HG03135 (cell line): ENCODE results near the gene SLX4IP.

Experiments
- ATAC-seq: cut with Tn5 transposase; IDR thresholded peaks from one replicate; pipeline ENCODE4 v1.9.1; 2021; ENCODE audit warnings: mild to moderate bottlenecking, moderate library complexity; ENCODE audit not compliant: unreplicated experiment

SLX4IP gene

DNA sequence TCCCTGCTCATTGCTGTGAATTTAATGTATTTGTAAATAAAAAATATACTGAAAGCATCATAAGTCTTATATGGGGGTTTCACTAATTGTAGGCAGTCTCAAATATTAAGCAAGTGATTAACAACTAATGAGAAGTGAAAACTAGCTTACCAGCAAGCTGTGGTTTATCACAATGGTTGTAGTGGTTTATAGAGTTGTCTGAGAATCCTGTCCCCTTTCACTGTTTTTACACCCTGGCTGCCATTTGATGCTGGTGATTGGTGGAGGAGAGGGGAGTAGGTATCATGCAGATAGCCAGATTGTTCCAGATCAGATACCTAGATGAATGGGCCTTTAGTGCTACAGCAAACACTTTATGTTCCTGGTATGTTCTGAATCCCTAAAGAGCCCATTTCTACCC is 7.1 kb upstream of the SLX4IP start:
- no peak for ATAC-seq

DNA sequence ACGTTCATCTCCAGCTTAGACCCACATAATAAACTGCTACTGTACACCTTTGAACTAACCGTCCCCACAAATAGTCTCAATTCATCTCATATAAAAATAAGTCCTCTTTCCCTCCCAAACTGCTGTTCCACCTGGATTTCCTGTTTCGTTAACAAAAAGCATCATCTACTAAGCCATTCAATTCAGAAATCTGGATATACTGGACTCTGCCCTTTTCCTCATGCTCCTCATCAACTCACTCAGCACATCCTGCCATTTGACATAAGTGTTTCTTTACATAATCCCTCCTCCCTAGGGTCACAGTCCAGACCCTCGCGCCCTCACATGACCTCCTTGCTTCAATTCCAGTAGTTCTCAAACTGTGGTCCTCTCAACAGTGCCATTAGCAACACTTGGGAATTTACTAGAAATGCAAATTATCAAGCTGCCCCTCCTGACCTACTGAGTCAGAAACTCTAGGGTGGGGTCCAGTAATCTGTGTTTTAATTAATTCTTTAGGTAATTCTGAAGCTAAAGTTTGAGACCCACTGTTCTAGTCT is 5.6 kb upstream of the SLX4IP start:
- no peak for ATAC-seq

DNA sequence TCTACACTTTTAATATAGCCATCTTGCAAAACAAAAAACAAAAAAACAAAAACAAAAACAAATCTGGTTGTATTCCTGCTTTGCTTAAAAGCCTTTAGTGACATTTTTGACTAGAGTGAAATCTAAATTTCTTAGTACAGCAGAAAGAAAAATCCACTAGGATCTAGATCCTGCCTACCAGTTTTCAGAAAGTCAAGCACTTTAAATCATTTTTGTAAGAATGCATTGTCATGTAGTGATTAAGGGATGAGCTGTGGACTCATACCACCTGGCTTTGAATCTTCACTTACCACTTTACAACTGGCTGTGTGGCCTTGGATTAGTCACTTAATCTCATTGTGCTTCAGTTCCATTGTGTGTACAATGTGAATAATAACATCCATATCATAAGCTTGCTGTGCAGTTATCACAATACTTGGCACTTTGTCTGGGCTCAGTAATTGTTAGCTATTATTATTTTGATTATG is 5.1 kb upstream of the SLX4IP start:
- no peak for ATAC-seq

GRCh38 chr20:10430704-10431103 is 4.4 kb upstream of the SLX4IP start:
- no peak for ATAC-seq

DNA sequence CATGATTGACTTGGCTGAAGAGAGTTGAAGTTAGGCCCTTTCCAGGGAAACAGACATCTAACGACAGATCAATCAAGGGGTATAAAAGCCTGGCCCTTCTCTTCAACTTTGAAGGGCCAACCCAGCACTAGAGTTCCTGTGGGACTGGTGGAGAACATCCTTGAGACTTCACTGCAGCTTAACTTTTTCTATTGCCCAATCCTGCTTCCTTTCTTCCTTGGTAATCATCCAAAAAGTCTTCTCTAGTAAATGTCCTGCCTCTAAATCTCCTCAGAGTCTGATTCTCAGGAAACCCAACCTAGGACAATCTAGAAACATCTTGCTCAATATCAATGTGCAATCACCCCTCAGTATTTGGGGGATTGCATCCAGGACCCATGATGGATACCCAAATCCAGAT is 3.0 kb upstream of the SLX4IP start:
- ATAC-seq, result no peak

GRCh38 chr20:10433014-10433622 is 2.0 kb upstream of the SLX4IP start:
- ATAC-seq, result no peak

DNA sequence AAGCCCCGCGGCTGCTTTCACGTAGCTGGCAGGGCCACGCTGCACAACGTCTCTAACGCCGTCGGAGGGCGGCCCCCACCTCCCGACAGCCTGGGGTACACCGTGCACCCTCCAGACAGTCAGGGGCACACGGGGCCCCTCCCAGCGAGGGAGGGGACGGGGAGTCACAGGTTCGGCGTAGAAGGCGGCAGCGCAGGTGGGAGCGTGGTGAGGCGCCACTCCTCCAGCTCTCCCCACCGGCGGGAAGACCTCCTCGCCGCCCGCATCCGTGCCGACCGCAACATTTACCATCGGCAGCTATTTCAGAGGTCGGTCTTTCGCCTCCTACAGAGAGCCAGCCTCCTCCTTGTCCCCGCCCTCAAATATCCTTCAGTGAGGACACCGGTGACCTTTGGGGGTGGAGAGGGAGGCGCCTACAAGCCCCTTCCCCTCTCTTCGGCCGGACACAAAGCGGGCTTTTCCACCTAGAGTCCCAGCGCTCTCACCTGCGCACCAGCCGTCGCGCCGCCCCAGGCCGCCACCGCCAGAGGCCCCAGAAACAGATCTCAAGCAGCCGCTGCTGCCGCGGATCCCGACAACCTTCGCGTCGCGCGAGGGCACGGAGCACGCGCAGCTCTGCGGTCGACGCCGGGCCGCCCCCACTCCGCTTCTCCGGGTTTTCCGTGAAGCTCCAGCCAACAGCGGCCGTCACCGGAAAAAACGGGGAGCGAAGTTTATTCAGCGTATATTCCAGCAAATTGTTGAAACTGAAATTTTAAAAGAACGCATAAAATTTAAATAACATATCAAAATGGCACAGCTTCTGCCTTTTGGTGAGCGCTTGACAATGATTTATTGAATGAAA is 1.3 kb upstream of the SLX4IP start, which contains the start of gene MKKS:
MKKS (minus strand) TSS at position 600 of the 844 bp plus-strand sequence. CDS start 20,708 bp downstream, outside the sequence.
- ATAC-seq, result peak; percentile 58

- ATAC-seq, result peak; percentile 36
Measured at GRCh38 chr20:10434467-10434831, 656 bp upstream of the SLX4IP start.

- ATAC-seq, result no peak
Measured at GRCh38 chr20:10436053-10436699, 1.1 kb downstream of the SLX4IP start.

DNA sequence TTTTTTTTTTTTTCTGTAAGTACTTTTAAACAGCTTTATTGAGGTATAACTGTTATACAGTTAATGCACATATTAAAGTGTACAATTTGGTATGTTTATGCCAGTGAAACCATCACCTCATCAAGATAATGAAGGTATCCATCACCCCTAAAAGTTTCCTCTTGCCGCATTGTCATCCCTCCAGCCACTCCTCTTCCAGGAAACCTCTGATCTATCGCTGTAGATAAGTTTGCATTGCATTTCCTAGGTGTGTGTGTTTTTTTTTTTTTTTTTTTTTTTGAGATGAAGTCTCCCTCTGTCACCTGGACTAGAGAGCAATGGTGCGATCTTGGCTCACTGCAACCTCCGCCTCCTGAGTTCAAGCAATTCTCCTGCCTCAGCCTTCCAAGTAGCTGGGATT is 3.1 kb downstream of the SLX4IP start:
- ATAC-seq, result no peak

DNA sequence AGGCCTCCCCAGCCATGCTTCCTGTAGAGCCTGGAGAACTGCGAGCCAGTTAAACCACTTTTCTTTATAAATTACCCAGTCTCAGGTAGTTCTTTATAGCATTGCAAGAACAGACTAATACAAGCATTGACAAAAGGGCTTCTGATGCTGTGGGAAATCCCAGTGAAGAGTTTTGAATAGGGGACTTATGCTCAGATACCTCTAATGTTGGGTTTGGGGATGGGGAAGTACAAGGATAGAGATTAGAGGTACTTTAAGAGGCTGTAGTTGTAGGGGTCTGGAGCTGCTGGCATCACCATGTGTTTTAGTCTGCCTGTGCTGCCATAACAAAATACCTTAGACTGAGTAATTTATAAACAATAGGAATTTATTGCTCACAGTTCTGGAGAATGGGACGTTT is 8.8 kb downstream of the SLX4IP start:
- ATAC-seq, result no peak

DNA sequence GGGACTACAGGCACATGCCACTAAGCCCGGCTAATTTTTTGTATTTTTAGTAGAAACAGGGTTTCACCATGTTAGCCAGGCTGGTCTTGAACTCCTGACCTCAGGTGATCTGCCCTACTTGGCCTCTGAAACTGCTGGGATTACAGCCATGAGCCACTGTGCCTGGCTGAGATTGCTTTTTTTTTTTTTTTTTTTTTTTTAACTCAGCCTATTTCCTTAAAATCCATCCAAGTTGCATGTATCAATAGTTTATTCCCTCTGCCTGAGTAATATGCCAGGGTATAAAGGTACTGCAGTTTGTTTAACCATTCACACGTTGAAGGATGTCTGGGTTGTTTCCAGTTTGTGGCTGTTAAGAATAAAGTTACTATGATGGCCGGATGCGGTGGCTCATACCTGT is 10.7 kb downstream of the SLX4IP start:
- ATAC-seq, result no peak

DNA sequence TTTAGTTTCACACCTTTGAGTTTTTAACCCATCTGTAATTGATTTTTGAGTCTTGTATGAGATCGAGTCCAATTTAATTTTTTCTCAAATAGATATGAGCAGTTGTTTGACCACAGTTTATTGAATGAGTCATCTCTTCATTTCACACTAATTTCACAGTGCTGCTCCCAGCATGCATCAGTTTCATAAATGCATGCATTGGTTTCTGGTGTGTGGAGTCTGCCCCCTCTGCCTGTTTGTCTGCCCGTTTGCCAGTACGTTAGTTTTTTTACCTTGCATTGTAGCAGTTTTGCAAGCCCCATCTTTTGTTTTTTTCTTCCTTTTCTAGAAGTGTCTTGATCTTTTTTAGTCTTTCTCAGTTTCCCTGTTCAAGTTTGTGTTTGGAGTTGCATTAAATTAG is 11.9 kb downstream of the SLX4IP start:
- ATAC-seq, result peak; percentile 99

DNA sequence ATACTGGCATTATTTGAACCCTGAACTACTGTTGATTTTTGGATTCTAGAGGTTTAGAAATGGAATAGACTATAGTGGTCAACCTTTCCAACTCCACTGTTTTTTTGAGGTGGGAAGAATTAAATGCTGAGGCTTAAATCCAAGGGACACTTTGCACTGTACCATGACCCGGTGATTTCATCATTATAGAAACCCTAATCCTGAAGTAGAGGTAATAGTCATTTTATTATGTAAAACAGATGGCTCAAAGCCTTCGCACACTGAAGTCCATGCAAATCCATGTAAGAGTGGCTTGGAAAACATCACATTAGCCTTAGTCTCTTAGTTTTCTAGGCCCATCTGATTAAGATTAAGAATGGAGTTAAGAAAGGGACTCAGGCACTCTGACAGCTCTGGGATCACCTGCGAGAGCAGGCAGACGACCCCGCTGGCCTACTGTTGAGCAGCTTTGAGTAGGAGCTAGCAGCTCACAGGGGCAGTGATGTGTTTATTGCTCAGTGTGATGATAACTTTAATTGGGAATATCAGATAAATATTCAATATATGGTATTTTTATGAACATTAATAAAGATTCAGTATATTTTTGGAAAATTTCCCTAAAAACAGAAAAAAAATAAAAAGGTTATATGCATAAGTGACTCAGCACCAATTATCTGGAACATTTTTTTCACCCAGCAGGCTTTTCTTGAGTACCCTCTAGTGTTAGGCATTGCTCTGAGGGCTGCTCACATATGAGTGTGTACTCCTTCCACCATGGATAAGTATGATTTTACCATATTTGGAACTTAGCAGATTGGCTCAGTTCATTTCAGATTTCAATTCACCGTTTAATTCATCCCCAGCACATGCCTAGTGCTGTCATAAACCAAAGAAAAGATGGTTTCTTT is 13.4 kb downstream of the SLX4IP start:
- no peak for ATAC-seq

- no peak for ATAC-seq
Measured at GRCh38 chr20:10449270-10449669, 14.2 kb downstream of the SLX4IP start.

DNA sequence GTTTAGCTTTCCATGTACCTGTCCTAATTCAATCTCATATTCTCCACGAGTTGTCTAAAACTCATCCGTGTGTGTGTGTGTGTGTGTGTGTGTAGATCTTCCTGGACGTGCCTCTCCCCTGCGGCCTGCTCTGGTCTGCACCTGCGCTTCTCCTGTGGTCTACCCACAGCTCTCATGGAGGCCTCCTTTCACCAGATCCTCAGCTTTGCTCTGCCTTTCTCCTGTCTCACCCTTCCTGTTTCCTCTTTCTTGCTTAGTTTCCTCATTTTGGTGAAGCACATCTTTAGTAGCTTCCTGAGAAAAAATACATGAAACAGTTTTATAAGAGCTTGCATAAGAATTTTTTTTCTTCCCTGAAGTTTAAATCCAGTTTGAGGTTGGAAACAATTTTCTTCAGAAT is 18.1 kb downstream of the SLX4IP start:
- peak; percentile 87 for ATAC-seq

GRCh38 chr20:10454151-10454750 is 19.1 kb downstream of the SLX4IP start:
- ATAC-seq, result no peak

- ATAC-seq, result no peak
Measured at GRCh38 chr20:10461495-10461894, 26.4 kb downstream of the SLX4IP start.

DNA sequence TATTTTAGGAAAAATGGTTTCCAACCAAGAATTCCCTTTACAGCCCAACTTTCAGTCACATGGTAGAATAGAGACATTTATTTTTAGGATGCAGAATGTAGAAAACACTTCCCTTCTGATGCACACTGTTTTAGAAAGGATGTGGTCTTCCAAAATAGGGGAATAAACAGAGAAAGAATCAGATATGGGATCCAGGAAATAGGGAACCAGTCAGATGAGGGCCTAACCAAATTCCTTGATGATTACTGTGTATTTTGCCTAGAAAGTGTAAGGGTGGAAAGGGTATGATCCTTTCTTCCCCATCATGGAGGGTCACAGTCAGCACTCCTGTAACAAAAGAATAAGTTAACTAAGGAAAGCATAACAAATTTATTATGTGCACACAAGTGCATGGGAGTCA is 27.4 kb downstream of the SLX4IP start:
- ATAC-seq, result no peak

DNA sequence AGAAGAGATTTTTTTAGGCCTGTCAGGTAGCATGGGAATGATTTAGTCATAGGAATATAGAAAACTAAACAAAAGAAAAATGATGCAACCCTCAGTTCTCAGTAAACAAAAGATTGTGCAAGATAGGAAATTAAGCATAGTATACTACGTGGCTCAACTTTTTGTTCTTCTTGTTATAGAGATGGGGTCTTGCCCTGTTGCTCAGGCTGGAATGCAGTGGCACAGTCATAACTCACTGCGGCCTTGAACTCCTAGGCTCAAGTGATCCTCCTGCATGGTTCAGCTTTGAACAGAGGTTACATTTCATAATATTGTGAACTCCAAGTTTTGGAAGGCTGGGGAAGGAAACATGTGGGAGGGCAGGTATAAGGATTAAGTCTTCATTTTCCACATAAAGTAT is 28.5 kb downstream of the SLX4IP start:
- no peak for ATAC-seq
